ENCODE data around the gene RNF114.
"Not testable (repeated sequence)": the region's sequence is repeated elsewhere in the genome, so short reads cannot be mapped to it uniquely, and the experiment has no call there.

Gene RNF114

GRCh38 chr20:49964964-49965780 lies 29.0 kb downstream of the RNF114 start:
- no peak for DNase-seq (ENCODE audit: low read depth in 1 of 2, low spot score in 1 of 2)

- DNase-seq (ENCODE audit: low read depth in 1 of 2, low spot score in 1 of 2): no peak
These were observed 29.6 kb downstream of the RNF114 start for GRCh38 chr20:49965781-49966305.

GRCh38 chr20:49966861-49967260 lies 30.7 kb downstream of the RNF114 start:
- DNase-seq (ENCODE audit: low read depth in 1 of 2, low spot score in 1 of 2): no peak

- DNase-seq (ENCODE audit: low read depth in 1 of 2, low spot score in 1 of 2): no peak
These were observed 33.0 kb downstream of the RNF114 start for GRCh38 chr20:49969234-49969633.

GRCh38 chr20:49969946-49970345 lies 33.7 kb downstream of the RNF114 start:
- no peak for DNase-seq (ENCODE audit: low read depth in 1 of 2, low spot score in 1 of 2)

- DNase-seq (ENCODE audit: low read depth in 1 of 2, low spot score in 1 of 2): no peak
These were observed 34.3 kb downstream of the RNF114 start for GRCh38 chr20:49970498-49970897.

GRCh38 chr20:49973981-49974380 lies 37.8 kb downstream of the RNF114 start:
- DNase-seq (ENCODE audit: low read depth in 1 of 2, low spot score in 1 of 2): no peak

- DNase-seq (ENCODE audit: low read depth in 1 of 2, low spot score in 1 of 2): no peak
These were observed 40.3 kb downstream of the RNF114 start for GRCh38 chr20:49976542-49976941.

GRCh38 chr20:49977740-49978139 lies 41.5 kb downstream of the RNF114 start:
- not testable (repeated sequence) for DNase-seq (ENCODE audit: low read depth in 1 of 2, low spot score in 1 of 2)

- no peak for DNase-seq (ENCODE audit: low read depth in 1 of 2, low spot score in 1 of 2)
These were observed 42.5 kb downstream of the RNF114 start for GRCh38 chr20:49978685-49979029.

- peak; percentile 38 to 67 for DNase-seq (ENCODE audit: low read depth in 1 of 2, low spot score in 1 of 2)
These were observed 43.0 kb downstream of the RNF114 start for GRCh38 chr20:49979030-49979832.

GRCh38 chr20:49980140-49981008 lies 44.2 kb downstream of the RNF114 start:
- DNase-seq (ENCODE audit: low read depth in 1 of 2, low spot score in 1 of 2): no peak

GRCh38 chr20:49981218-49982071 lies 45.2 kb downstream of the RNF114 start:
- DNase-seq (ENCODE audit: low read depth in 1 of 2, low spot score in 1 of 2): no peak

GRCh38 chr20:49982072-49982345 lies 45.8 kb downstream of the RNF114 start:
- DNase-seq (ENCODE audit: low read depth in 1 of 2, low spot score in 1 of 2): no peak

GRCh38 chr20:49982346-49983122 lies 46.3 kb downstream of the RNF114 start, which contains the start of gene SNAI1:
SNAI1 (plus strand) TSS chr20:49982980; CDS start chr20:49983060, 80 bp downstream.
- DNase-seq (ENCODE audit: low read depth in 1 of 2, low spot score in 1 of 2): peak; percentile 67 to 72

GRCh38 chr20:49983123-49983847 lies 47.1 kb downstream of the RNF114 start:
- DNase-seq (ENCODE audit: low read depth in 1 of 2, low spot score in 1 of 2): no peak

- no peak for DNase-seq (ENCODE audit: low read depth in 1 of 2, low spot score in 1 of 2)
These were observed 47.7 kb downstream of the RNF114 start for GRCh38 chr20:49983848-49984408.

GRCh38 chr20:49984426-49985153 lies 48.4 kb downstream of the RNF114 start:
- no peak for DNase-seq (ENCODE audit: low read depth in 1 of 2, low spot score in 1 of 2)
